ENCODE results near the gene TRIM47.
"Not testable (repeated sequence)": the region's sequence is repeated elsewhere in the genome, so short reads cannot be mapped to it uniquely, and the experiment has no call there.

- not testable (repeated sequence) for TF ChIP-seq CTCF, POLR2A (IDR thresholded peaks at IDR 0.05)
Observed at GRCh38 chr17:75864887-75865286, 13.5 kb downstream of the TRIM47 start.

Data from lower leg skin (tissue), 3 donors.